Vagina (tissue), 2 donors: Measurements from ENCODE around the gene LDLRAD1. TPM values are rescaled to one million over a fixed set of nuclear protein-coding genes. Genes with fewer than 3 reads are reported as not detected.

Source experiments
- DNase-seq, 2 donors: peaks; one replicate each; pipeline ENCODE4 v3.0.0-alpha.2; 2017; ENCODE audit errors: extremely low spot score in 2 of 2
- H3K27ac ChIP-seq: fragments of 200-600 bp; sonication (generic); one replicate; pipeline ENCODE4 v1.5.1; 2019
- H3K27me3 ChIP-seq: fragments of 200-600 bp; sonication (generic); one replicate; pipeline ENCODE4 v1.5.1; 2019
- H3K36me3 ChIP-seq, 2 donors: fragments of 200-600 bp; sonication (generic); one replicate each; pipeline ENCODE4 v1.5.1; 2017 to 2019
- H3K4me1 ChIP-seq: fragments of 200-600 bp; sonication (generic); one replicate; pipeline ENCODE4 v1.5.1; 2019
- H3K4me3 ChIP-seq, 2 donors: fragments of 200-600 bp; sonication (generic); 1 replicate in 1 of 2; 2 replicates in 1 of 2; pipeline ENCODE4 v1.5.1; 2016 to 2019
- H3K9me3 ChIP-seq: fragments of 200-600 bp; sonication (generic); one replicate; pipeline ENCODE4 v1.5.1; 2019
- CTCF ChIP-seq, 3 experiments: fragments of 450-650 bp in 2 of 3; fragments of 200-600 bp in 1 of 3; sonication (generic) in 1 of 3; IDR thresholded peaks; one replicate each; pipeline ENCODE4 v1.5.1; 2017 to 2019; ENCODE audit warnings: antibody characterized with exemption in 3 of 3, mild to moderate bottlenecking in 2 of 3, moderate library complexity in 2 of 3
- POLR2A ChIP-seq, 2 donors: fragments of 450-650 bp; IDR thresholded peaks; one replicate each; pipeline ENCODE4 v1.6.1; 2017; ENCODE audit warnings: antibody characterized with exemption in 2 of 2, mild to moderate bottlenecking in 2 of 2, moderate library complexity in 2 of 2
- POLR2AphosphoS5 ChIP-seq, 2 donors: sonication (generic); formaldehyde crosslinking; IDR thresholded peaks; one replicate each; pipeline ENCODE4 v1.9.0; 2017; ENCODE audit warnings: antibody characterized with exemption in 2 of 2, mild to moderate bottlenecking in 2 of 2, low read depth in 1 of 2; ENCODE audit not compliant: insufficient read depth in 1 of 2
- intact Hi-C: fragments of 100-400 bp; cut with DNase I; formaldehyde crosslinking; loops from one replicate; pipeline ENCODE4 v1.15.1; 2023
- total RNA-seq: library from RNA; depleted of rRNA; stranded (reverse); fragments of >200 nt; gene quantifications from one replicate; pipeline ENCODE4 v1.2.3, GENCODE V29; 2016

LDLRAD1 gene
- total RNA-seq, 1 donor from 2014 or later: not detected

DNA sequence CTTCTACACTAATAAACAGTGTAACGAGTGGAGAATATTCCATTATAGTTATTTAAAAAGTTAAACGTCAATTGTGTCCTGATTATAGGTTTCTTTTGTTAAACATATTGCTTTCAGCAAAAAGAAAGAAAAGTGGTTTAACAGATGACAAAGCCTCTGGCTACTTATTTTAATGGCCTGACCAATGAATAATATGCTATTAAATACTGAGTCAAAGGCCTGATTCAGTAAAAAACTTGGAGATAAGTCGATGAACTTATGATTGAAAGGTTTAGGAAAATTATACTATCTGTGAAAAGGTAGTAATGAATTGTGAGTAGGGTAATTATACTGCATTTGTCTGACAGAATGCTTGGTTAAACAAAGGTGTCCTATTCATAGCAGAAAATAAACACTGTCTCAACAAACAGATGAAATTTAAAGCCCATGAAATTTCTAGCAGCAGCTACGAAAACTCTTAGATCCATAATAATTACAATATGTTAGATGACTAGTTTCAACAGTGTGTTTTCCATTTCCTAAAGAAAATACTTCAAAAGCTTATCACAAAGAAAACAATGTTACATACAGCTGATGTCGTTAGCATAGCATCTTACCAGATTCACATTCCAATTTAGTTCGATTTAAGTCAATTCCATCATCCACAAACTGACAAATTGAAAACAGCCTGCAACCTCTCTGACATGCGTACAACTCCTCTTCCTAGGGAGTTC is 28.8 kb upstream of the LDLRAD1 start:
- Histone ChIP-seq H3K36me3 (peaks cover 3 to 20% of the 10 kb centered on the region in 2 donors), H3K9me3 (no peaks in the 10 kb centered on the region), H3K27ac (no peak overlapping the region), H3K4me3 (no peak overlapping the region), H3K27me3 (no peaks in the 10 kb centered on the region), H3K4me1 (peaks cover 52% of the 10 kb centered on the region)
- intact Hi-C loops: no loop called here
- DNase-seq: no peak
- no peak for TF ChIP-seq POLR2AphosphoS5 (IDR thresholded peaks at IDR 0.05; ENCODE audit: insufficient read depth in 1 of 2, low read depth in 1 of 2)
- TF ChIP-seq POLR2A (IDR thresholded peaks at IDR 0.05): no peak

DNA sequence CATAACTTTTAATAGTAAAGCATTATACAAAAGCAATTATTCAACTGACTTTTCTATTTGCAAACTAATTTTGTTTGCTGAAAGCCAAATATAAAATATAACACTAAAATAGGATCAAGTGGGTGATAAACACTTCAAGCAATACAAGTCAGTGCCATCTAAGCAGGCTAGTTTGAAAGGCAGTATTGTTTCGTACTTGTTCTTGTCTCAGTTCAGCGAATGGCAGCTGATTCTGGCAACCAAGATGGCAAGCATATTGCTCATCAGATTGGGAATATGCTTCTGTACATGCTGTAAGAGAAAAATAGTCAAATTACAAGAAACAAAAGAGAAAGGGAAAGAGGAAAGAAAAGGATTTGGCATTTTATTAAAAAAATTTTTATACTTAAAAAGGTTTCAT is 27.5 kb upstream of the LDLRAD1 start:
- Histone ChIP-seq H3K27ac (no peak overlapping the region), H3K4me3 (no peak overlapping the region), H3K27me3 (no peaks in the 10 kb centered on the region), H3K9me3 (no peaks in the 10 kb centered on the region), H3K4me1 (peaks cover 38% of the 10 kb centered on the region), H3K36me3 (peaks cover 3 to 32% of the 10 kb centered on the region in 2 donors)
- TF ChIP-seq POLR2AphosphoS5 (IDR thresholded peaks at IDR 0.05; ENCODE audit: insufficient read depth in 1 of 2, low read depth in 1 of 2) (no peak), CTCF (IDR thresholded peaks at IDR 0.05) (no peak), POLR2A (IDR thresholded peaks at IDR 0.05) (no peak)
- DNase-seq: no peak
- intact Hi-C loops: no loop called here

DNA sequence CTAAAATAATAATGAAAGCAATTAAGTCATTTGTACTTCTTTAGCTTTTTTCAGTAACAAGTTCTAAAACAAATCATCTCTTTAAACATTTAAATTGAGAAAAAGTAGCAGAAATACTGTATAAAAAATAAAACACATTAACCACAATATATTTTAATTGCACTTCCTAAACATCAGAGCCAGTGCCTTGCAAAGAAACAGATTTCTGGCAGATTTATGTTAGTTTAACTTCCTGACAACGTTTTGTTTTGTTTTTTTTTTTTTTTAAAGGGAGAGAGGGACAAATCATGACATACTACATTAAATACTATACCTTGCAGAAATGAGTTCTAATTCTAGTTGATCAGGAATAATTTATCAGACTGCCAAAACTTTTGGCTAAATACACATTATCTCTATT is 23.8 kb upstream of the LDLRAD1 start:
- Histone ChIP-seq H3K27me3 (no peaks in the 10 kb centered on the region), H3K4me3 (no peak overlapping the region), H3K27ac (no peak overlapping the region), H3K36me3 (peaks cover 3 to 69% of the 10 kb centered on the region in 2 donors), H3K9me3 (no peaks in the 10 kb centered on the region), H3K4me1 (peaks cover 4% of the 10 kb centered on the region)
- DNase-seq: no peak
- intact Hi-C loops: no loop called here
- TF ChIP-seq POLR2AphosphoS5 (IDR thresholded peaks at IDR 0.05; ENCODE audit: insufficient read depth in 1 of 2, low read depth in 1 of 2): no peak
- TF ChIP-seq CTCF (IDR thresholded peaks at IDR 0.05): no peak
- no peak for TF ChIP-seq POLR2A (IDR thresholded peaks at IDR 0.05)

GRCh38 chr1:54037476-54037875 is 19.5 kb upstream of the LDLRAD1 start:
- Histone ChIP-seq H3K4me3 (no peak overlapping the region), H3K9me3 (no peaks in the 10 kb centered on the region), H3K27ac (no peak overlapping the region), H3K36me3 (peaks cover 2 to 90% of the 10 kb centered on the region in 2 donors), H3K27me3 (no peaks in the 10 kb centered on the region), H3K4me1 (no peaks in the 10 kb centered on the region)
- TF ChIP-seq POLR2AphosphoS5 (IDR thresholded peaks at IDR 0.05; ENCODE audit: insufficient read depth in 1 of 2, low read depth in 1 of 2) (no peak), CTCF (IDR thresholded peaks at IDR 0.05) (no peak)
- DNase-seq: no peak
- intact Hi-C loops: no loop called here

DNA sequence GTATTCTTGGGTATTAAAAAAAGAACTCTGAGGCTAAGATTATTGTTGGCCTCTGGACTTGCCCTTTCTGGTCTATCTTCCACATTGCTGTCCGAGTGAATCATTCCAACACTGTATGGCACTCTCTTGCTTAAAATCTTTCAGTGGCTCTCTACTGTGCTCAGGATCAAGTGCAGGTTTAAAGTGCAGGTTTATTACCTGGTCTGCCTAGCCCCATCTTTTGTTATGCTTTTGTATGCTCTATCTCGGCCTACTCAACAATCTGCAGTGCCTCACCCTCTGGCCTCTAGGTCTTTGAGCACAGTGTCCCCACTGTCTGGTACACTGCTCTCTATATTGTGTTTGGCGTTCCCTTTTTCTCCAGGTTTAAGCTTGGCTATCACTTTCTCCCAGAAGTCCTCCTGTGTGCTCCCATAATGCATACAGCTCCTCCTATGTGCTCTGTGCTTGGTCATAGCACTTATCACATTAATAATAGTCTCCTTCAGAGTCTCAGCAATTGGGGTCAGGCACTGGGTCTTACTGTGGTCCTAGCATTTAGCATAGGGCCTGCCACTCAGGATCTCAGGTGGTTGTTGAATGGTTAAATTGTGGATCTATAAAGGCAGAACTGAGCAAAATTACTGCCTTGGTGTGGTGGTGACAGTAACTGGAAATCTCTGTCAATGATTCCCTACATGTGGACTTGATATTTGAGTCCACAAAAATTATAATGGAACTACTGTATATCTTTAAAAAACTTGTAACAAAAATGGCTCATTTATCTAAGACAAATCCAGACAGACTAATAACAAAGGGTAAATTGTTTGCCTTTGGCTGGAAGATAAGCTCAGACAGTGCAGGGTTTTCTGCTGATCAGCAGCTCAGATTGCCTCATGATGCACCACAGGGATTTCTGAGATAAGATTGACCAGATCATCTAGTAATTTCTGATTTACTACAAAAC is 10.6 kb upstream of the LDLRAD1 start:
- peaks cover 0 to 27% of the 10 kb centered on the region in 2 donors for H3K36me3 ChIP-seq
- H3K9me3 ChIP-seq: no peaks in the 10 kb centered on the region
- H3K4me3 ChIP-seq: no peak overlapping the region
- intact Hi-C loops: no loop called here
- no peak overlapping the region for H3K27ac ChIP-seq
- DNase-seq: no peak
- TF ChIP-seq POLR2A (IDR thresholded peaks at IDR 0.05) (no peak), POLR2AphosphoS5 (IDR thresholded peaks at IDR 0.05; ENCODE audit: insufficient read depth in 1 of 2, low read depth in 1 of 2) (no peak), CTCF (IDR thresholded peaks at IDR 0.05) (no peak)
- no peaks in the 10 kb centered on the region for H3K27me3 ChIP-seq
- no peaks in the 10 kb centered on the region for H3K4me1 ChIP-seq
